Measurements from ENCODE around the gene ISL2. TPM values are rescaled to one million over a fixed set of nuclear protein-coding genes. Genes with fewer than 3 reads are reported as not detected.

Gene ISL2
- total and polyA plus RNA-seq, 2 of the 13 experiments (the other 11 are each of a cell fraction or from before 2014, with no cell fraction given): 4.3 to 5.1 TPM

DNA sequence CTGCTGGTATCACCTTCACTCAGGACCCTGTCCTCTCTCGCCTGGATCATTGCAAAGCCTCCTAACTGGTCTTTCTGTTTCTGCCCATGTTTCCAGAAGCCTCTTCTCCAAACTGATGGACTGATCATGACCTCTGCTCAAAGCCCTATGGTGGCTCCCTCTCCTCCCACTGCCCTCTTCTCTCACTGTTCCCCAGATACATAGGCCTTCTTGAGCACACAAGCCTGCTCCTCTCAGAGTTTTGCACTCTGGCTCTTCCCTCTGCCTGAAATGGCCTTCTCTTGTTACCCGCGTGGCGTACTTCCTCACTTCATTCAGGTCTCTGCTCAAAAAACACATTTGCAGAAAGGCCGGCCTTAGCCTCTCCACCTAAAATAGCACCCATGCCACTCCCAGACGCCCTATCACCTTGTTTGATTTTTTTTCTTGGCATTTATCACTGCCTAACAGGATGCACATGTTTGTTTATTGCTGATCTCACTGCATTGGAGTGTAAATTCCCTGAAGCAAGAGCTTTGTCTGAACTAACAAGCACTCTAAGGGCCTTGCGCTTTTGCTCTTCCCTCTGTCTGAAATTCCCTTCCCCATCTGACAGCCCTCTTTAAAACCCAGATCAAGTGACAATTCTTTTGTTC, 23.9 kb upstream of the ISL2 start (continued):
- TF ChIP-seq ZNF367 (CRISPR knock-in tag; IDR thresholded peaks at IDR 0.05; ENCODE audit: borderline replicate concordance) (no peak), FOXP1 (IDR thresholded peaks at IDR 0.05) (no peak), FOXP1 (CRISPR knock-in tag; IDR thresholded peaks at IDR 0.05) (peak; percentile 77), MAFK (conservative IDR thresholded peaks at IDR 0.05 in 1 of 2, IDR thresholded peaks at IDR 0.05 in 1 of 2; ENCODE audit: low read length in 2 of 2) (0 out of 4 replicates have a peak, but pooled peaks have one; percentile 18 to 26), ZNF619 (CRISPR knock-in tag; IDR thresholded peaks at IDR 0.05) (no peak), ARNT (IDR thresholded peaks at IDR 0.05) (no peak), ISX (CRISPR knock-in tag; conservative IDR thresholded peaks at IDR 0.05) (no peak), KLF13 (CRISPR knock-in tag; IDR thresholded peaks at IDR 0.05) (no peak), DR1 (CRISPR knock-in tag; IDR thresholded peaks at IDR 0.05) (no peak), SETDB1 (CRISPR knock-in tag; IDR thresholded peaks at IDR 0.05; ENCODE audit: borderline replicate concordance) (no peak), ZNF816 (CRISPR knock-in tag; IDR thresholded peaks at IDR 0.05; ENCODE audit: borderline replicate concordance) (no peak), FOXO1 (CRISPR knock-in tag; IDR thresholded peaks at IDR 0.05) (no peak), GABPB1 (CRISPR knock-in tag; IDR thresholded peaks at IDR 0.05) (no peak), ASH2L (IDR thresholded peaks at IDR 0.05; ENCODE audit: insufficient read length, low read depth, low read length) (no peak), RAD21 (CRISPR knock-in tag; IDR thresholded peaks at IDR 0.05) (no peak), ZNF124 (CRISPR knock-in tag; IDR thresholded peaks at IDR 0.05) (no peak), U2AF2 (IDR thresholded peaks at IDR 0.05; ENCODE audit: low read depth, low read length) (no peak), BRD4 (CRISPR knock-in tag; IDR thresholded peaks at IDR 0.05) (no peak), ZNF496 (CRISPR knock-in tag; IDR thresholded peaks at IDR 0.05; ENCODE audit: insufficient replicate concordance) (no peak), NFE2 (CRISPR knock-in tag; IDR thresholded peaks at IDR 0.05) (no peak), FOXK2 (IDR thresholded peaks at IDR 0.05) (no peak), ZKSCAN5 (CRISPR knock-in tag; IDR thresholded peaks at IDR 0.05) (no peak), NFE2L1 (CRISPR knock-in tag; IDR thresholded peaks at IDR 0.05; ENCODE audit: borderline replicate concordance) (no peak), CREB1 (IDR thresholded peaks at IDR 0.05) (no peak), CREB1 (CRISPR knock-in tag; IDR thresholded peaks at IDR 0.05) (no peak), WIZ (CRISPR knock-in tag; IDR thresholded peaks at IDR 0.05) (no peak), MTF1 (CRISPR knock-in tag; IDR thresholded peaks at IDR 0.05) (no peak)
- TF ChIP-seq, protein P1, sequence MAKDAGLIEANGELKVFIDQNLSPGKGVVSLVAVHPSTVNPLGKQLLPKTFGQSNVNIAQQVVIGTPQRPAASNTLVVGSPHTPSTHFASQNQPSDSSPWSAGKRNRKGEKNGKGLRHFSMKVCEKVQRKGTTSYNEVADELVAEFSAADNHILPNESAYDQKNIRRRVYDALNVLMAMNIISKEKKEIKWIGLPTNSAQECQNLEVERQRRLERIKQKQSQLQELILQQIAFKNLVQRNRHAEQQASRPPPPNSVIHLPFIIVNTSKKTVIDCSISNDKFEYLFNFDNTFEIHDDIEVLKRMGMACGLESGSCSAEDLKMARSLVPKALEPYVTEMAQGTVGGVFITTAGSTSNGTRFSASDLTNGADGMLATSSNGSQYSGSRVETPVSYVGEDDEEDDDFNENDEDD (CRISPR knock-in tag; IDR thresholded peaks at IDR 0.05; ENCODE audit: borderline replicate concordance): no peak
- TF ChIP-seq, protein P2, sequence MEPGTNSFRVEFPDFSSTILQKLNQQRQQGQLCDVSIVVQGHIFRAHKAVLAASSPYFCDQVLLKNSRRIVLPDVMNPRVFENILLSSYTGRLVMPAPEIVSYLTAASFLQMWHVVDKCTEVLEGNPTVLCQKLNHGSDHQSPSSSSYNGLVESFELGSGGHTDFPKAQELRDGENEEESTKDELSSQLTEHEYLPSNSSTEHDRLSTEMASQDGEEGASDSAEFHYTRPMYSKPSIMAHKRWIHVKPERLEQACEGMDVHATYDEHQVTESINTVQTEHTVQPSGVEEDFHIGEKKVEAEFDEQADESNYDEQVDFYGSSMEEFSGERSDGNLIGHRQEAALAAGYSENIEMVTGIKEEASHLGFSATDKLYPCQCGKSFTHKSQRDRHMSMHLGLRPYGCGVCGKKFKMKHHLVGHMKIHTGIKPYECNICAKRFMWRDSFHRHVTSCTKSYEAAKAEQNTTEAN (CRISPR knock-in tag; conservative IDR thresholded peaks at IDR 0.05): no peak
- TF ChIP-seq, protein P3, sequence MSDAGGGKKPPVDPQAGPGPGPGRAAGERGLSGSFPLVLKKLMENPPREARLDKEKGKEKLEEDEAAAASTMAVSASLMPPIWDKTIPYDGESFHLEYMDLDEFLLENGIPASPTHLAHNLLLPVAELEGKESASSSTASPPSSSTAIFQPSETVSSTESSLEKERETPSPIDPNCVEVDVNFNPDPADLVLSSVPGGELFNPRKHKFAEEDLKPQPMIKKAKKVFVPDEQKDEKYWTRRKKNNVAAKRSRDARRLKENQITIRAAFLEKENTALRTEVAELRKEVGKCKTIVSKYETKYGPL (CRISPR knock-in tag; IDR thresholded peaks at IDR 0.05): no peak
- TF ChIP-seq, protein P4, sequence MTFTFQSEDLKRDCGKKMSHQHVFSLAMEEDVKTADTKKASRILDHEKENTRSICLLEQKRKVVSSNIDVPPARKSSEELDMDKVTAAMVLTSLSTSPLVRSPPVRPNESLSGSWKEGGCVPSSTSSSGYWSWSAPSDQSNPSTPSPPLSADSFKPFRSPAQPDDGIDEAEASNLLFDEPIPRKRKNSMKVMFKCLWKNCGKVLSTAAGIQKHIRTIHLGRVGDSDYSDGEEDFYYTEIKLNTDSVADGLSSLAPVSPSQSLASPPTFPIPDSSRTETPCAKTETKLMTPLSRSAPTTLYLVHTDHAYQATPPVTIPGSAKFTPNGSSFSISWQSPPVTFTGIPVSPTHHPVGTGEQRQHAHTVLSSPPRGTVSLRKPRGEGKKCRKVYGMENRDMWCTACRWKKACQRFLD (CRISPR knock-in tag; IDR thresholded peaks at IDR 0.05; ENCODE audit: borderline replicate concordance): no peak
